Uterus (tissue), 4 donors: ENCODE results near the gene HIF1AN. TPM values are rescaled to one million over a fixed set of nuclear protein-coding genes. Genes with fewer than 3 reads are reported as not detected.

Source experiments
- DNase-seq, 2 donors: peaks; one replicate each; pipeline ENCODE4 v3.0.0-alpha.2; 2019 to 2020
- H3K27ac ChIP-seq, 2 donors: fragments of 200-600 bp; sonication (generic); 1 replicate in 1 of 2; 2 replicates in 1 of 2; pipeline ENCODE4 v1.5.1; 2016 to 2018
- H3K27me3 ChIP-seq, 2 donors: fragments of 200-600 bp; sonication (generic); one replicate each; pipeline ENCODE4 v1.5.1; 2018 to 2019; ENCODE audit warnings: control low read depth in 1 of 2
- H3K36me3 ChIP-seq, 2 donors: fragments of 200-600 bp; sonication (generic); one replicate each; pipeline ENCODE4 v1.5.1; 2019; ENCODE audit warnings: control low read depth in 1 of 2
- H3K4me1 ChIP-seq, 2 donors: fragments of 200-600 bp; sonication (generic); one replicate each; pipeline ENCODE4 v1.5.1; 2018 to 2019; ENCODE audit warnings: control low read depth in 1 of 2
- H3K4me3 ChIP-seq, 2 donors: fragments of 200-600 bp; sonication (generic); 1 replicate in 1 of 2; 2 replicates in 1 of 2; pipeline ENCODE4 v1.5.1; 2018 to 2019; ENCODE audit warnings: mild to moderate bottlenecking in 1 of 2
- H3K9me3 ChIP-seq, 2 donors: fragments of 200-600 bp; sonication (generic); one replicate each; pipeline ENCODE4 v1.5.1; 2019; ENCODE audit warnings: control low read depth in 1 of 2
- POLR2A ChIP-seq, 2 donors: fragments of 450-650 bp; IDR thresholded peaks; one replicate each; pipeline ENCODE4 v1.6.1; 2016; ENCODE audit warnings: antibody characterized with exemption in 2 of 2, mild to moderate bottlenecking in 1 of 2, moderate library complexity in 1 of 2
- intact Hi-C: fragments of 100-400 bp; cut with DNase I; formaldehyde crosslinking; loops from one replicate; pipeline ENCODE4 v1.15.1; 2023; ENCODE audit warnings: low total_unique reads
- total RNA-seq, 4 donors: library from RNA; depleted of rRNA in 3 of 4; stranded (reverse); fragments of >200 nt in 3 of 4; gene quantifications; one replicate each; pipeline versions ENCODE4 v1.1.0 to v1.2.4, GENCODE V29; 2014 to 2023
- TF ChIP-seq, protein P1 (sequence below), 4 experiments: fragments of 200-600 bp in 2 of 4; fragments of 450-650 bp in 2 of 4; sonication (generic) in 2 of 4; IDR thresholded peaks; one replicate each; pipeline ENCODE4 v1.5.1; 2016 to 2019; ENCODE audit warnings: antibody characterized with exemption in 4 of 4, mild to moderate bottlenecking in 2 of 4, moderate library complexity in 1 of 4
- donor health status: DM: yes; HTN: yes; CAD: no.

HIF1AN gene
- 10 to 100 TPM in 2 of 4 donors, 1 to 10 TPM in 2; 2.8 to 36.2 (median 13.6) TPM for total RNA-seq

DNA sequence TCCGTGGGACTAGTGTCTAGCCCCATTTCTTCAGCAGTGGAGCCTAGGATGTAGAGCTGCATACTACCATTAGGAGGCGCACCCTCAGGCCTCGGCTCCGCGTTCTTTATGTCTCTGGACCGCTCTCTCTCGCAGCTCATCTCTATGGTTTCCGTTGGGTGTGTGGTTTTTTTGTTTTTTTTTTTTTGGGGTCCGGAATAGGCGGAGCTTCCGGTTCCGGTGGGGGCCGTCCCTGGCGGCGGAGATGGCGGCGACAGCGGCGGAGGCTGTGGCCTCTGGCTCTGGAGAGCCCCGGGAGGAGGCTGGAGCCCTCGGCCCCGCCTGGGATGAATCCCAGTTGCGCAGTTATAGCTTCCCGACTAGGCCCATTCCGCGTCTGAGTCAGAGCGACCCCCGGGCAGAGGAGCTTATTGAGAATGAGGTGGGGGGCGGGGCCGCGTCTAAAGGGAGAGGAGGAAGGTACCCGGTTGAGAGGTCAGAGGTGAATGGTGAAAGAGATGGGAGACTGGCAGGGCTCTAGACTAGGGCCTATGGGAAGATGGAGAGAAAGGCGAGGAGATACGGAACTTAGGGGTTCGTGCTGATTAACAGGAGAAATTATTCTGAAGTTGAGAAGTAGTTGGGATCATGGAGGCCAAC lies at the start of gene HIF1AN:
Gene HIF1AN (plus strand): TSS at position 229 of the 639 bp plus-strand sequence. CDS start 16 bp downstream, at position 245.
- H3K4me3 ChIP-seq, result peak within 1 kb of the TSS; percentile 62 to 93
- H3K27ac ChIP-seq, result peak within 1 kb of the TSS; percentile 77 to 79
- no peaks in the 10 kb centered on the region for H3K36me3 ChIP-seq
- no peaks in the 10 kb centered on the region for H3K9me3 ChIP-seq
- no peaks in the 10 kb centered on the region for H3K27me3 ChIP-seq
- intact Hi-C loops, result no loop called here
- peaks cover 0 to 13% of the 10 kb centered on the region in 2 donors for H3K4me1 ChIP-seq
- TF ChIP-seq, protein P1, sequence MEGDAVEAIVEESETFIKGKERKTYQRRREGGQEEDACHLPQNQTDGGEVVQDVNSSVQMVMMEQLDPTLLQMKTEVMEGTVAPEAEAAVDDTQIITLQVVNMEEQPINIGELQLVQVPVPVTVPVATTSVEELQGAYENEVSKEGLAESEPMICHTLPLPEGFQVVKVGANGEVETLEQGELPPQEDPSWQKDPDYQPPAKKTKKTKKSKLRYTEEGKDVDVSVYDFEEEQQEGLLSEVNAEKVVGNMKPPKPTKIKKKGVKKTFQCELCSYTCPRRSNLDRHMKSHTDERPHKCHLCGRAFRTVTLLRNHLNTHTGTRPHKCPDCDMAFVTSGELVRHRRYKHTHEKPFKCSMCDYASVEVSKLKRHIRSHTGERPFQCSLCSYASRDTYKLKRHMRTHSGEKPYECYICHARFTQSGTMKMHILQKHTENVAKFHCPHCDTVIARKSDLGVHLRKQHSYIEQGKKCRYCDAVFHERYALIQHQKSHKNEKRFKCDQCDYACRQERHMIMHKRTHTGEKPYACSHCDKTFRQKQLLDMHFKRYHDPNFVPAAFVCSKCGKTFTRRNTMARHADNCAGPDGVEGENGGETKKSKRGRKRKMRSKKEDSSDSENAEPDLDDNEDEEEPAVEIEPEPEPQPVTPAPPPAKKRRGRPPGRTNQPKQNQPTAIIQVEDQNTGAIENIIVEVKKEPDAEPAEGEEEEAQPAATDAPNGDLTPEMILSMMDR (IDR thresholded peaks at IDR 0.05), result peak; percentile 81 to 95 (median 93)
- TF ChIP-seq POLR2A (IDR thresholded peaks at IDR 0.05), result peak in 1 of 2 donors; percentile 73
- peak; percentile 87 to 93 for DNase-seq

GRCh38 chr10:100487529-100487928 lies 48.2 kb upstream of the HIF1AN start:
- no peak for TF ChIP-seq POLR2A (IDR thresholded peaks at IDR 0.05)
- TF ChIP-seq, protein P1 (IDR thresholded peaks at IDR 0.05), result no peak
- DNase-seq, result no peak
- Histone ChIP-seq H3K27ac (no peak overlapping the region), H3K4me3 (no peak overlapping the region), H3K9me3 (no peaks in the 10 kb centered on the region), H3K4me1 (no peaks in the 10 kb centered on the region), H3K27me3 (no peaks in the 10 kb centered on the region), H3K36me3 (no peaks in the 10 kb centered on the region)
- intact Hi-C loops, result no loop called here

- Histone ChIP-seq H3K27ac (no peak overlapping the region), H3K4me3 (no peak overlapping the region), H3K9me3 (no peaks in the 10 kb centered on the region), H3K4me1 (no peaks in the 10 kb centered on the region), H3K36me3 (no peaks in the 10 kb centered on the region), H3K27me3 (no peaks in the 10 kb centered on the region)
- intact Hi-C loops, result no loop called here
- no peak for DNase-seq
- TF ChIP-seq, protein P1 (IDR thresholded peaks at IDR 0.05), result no peak
- no peak for TF ChIP-seq POLR2A (IDR thresholded peaks at IDR 0.05)
These were observed 46.3 kb upstream of the HIF1AN start for GRCh38 chr10:100489396-100489795.

- no peak for DNase-seq
- Histone ChIP-seq H3K27me3 (no peaks in the 10 kb centered on the region), H3K9me3 (no peaks in the 10 kb centered on the region), H3K4me3 (no peak overlapping the region), H3K4me1 (no peaks in the 10 kb centered on the region), H3K36me3 (no peaks in the 10 kb centered on the region), H3K27ac (no peak overlapping the region)
- intact Hi-C loops, result no loop called here
- TF ChIP-seq, protein P1 (IDR thresholded peaks at IDR 0.05), result no peak
- TF ChIP-seq POLR2A (IDR thresholded peaks at IDR 0.05), result no peak
These were observed 45.2 kb upstream of the HIF1AN start for GRCh38 chr10:100490531-100490930.

DNA sequence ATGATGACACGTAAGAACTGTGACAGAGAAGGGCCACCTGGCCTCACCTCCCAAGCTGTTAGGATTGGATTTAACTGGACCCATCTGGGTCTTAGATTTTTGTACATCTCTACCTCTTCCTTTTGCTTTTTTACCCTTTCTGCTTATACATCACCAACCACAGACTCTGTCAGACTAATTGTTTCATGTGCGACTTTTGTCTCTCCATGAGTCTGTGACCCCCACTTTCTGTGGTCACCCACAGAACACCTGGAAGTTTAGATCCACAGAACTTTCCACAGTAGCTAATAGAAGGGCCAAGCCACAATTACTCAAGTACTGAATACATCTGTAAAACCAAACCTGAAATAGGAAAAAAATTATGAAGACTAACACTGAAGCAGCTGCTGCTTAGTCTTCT lies 39.2 kb upstream of the HIF1AN start:
- no peaks in the 10 kb centered on the region for H3K36me3 ChIP-seq
- no peaks in the 10 kb centered on the region for H3K4me1 ChIP-seq
- no peaks in the 10 kb centered on the region for H3K27me3 ChIP-seq
- DNase-seq, result no peak
- no peak overlapping the region for H3K4me3 ChIP-seq
- intact Hi-C loops, result no loop called here
- H3K9me3 ChIP-seq, result no peaks in the 10 kb centered on the region
- no peak overlapping the region for H3K27ac ChIP-seq
- TF ChIP-seq, protein P1 (IDR thresholded peaks at IDR 0.05), result no peak
- no peak for TF ChIP-seq POLR2A (IDR thresholded peaks at IDR 0.05)
